HEK293 (cell line): ENCODE measurements around the gene DCAF6.

Source experiments
- BCL11A ChIP-seq: fragments of 450-650 bp; formaldehyde crosslinking; IDR thresholded peaks from 2 replicates; pipeline ENCODE4 v1.5.1; 2016; ENCODE audit warnings: low read depth, missing biosample characterization, missing genetic modification characterization
- KLF16 ChIP-seq: fragments of 450-650 bp; formaldehyde crosslinking; IDR thresholded peaks from 2 replicates; pipeline ENCODE4 v1.5.1; 2017; ENCODE audit warnings: missing biosample characterization, missing genetic modification characterization
- ZNF239 ChIP-seq: fragments of 450-650 bp; formaldehyde crosslinking; IDR thresholded peaks from 2 replicates; pipeline ENCODE4 v1.5.1; 2016; ENCODE audit warnings: missing biosample characterization, missing genetic modification characterization
- ZNF292 ChIP-seq: fragments of 450-650 bp; formaldehyde crosslinking; IDR thresholded peaks from 2 replicates; pipeline ENCODE4 v1.5.1; 2016; ENCODE audit warnings: low read depth, missing biosample characterization, missing genetic modification characterization, borderline replicate concordance
- ZNF433 ChIP-seq: fragments of 450-650 bp; formaldehyde crosslinking; IDR thresholded peaks from 2 replicates; pipeline ENCODE4 v1.5.1; 2016; ENCODE audit warnings: missing biosample characterization, missing genetic modification characterization, low read depth
- ZNF510 ChIP-seq: fragments of 450-650 bp; formaldehyde crosslinking; IDR thresholded peaks from 2 replicates; pipeline ENCODE4 v1.5.1; 2018; ENCODE audit warnings: mild to moderate bottlenecking, missing genetic modification characterization, missing biosample characterization; ENCODE audit not compliant: insufficient replicate concordance
- ZNF529 ChIP-seq: fragments of 450-650 bp; formaldehyde crosslinking; IDR thresholded peaks from 2 replicates; pipeline ENCODE4 v1.5.1; 2017; ENCODE audit warnings: missing genetic modification characterization, missing biosample characterization; ENCODE audit not compliant: insufficient replicate concordance
- ZNF558 ChIP-seq: fragments of 450-650 bp; formaldehyde crosslinking; IDR thresholded peaks from 2 replicates; pipeline ENCODE4 v1.5.1; 2016; ENCODE audit warnings: missing biosample characterization, missing genetic modification characterization
- ZNF621 ChIP-seq: fragments of 450-650 bp; formaldehyde crosslinking; IDR thresholded peaks from 2 replicates; pipeline ENCODE4 v1.5.1; 2017; ENCODE audit warnings: missing biosample characterization, missing genetic modification characterization
- ZNF785 ChIP-seq: fragments of 450-650 bp; formaldehyde crosslinking; IDR thresholded peaks from 2 replicates; pipeline ENCODE4 v1.5.1; 2016; ENCODE audit warnings: missing biosample characterization, missing genetic modification characterization
- TF ChIP-seq, protein P1 (sequence below): fragments of 450-650 bp; formaldehyde crosslinking; IDR thresholded peaks from 2 replicates; pipeline ENCODE4 v1.5.1; 2016; ENCODE audit warnings: missing biosample characterization, missing genetic modification characterization
- TF ChIP-seq, protein P2 (sequence below): fragments of 450-650 bp; formaldehyde crosslinking; IDR thresholded peaks from 2 replicates; pipeline ENCODE4 v1.5.1; 2016; ENCODE audit warnings: missing biosample characterization, missing genetic modification characterization
- TF ChIP-seq, protein P3 (sequence below): fragments of 450-650 bp; formaldehyde crosslinking; IDR thresholded peaks from 2 replicates; pipeline ENCODE4 v1.5.1; 2016; ENCODE audit warnings: missing biosample characterization, missing genetic modification characterization

DNA sequence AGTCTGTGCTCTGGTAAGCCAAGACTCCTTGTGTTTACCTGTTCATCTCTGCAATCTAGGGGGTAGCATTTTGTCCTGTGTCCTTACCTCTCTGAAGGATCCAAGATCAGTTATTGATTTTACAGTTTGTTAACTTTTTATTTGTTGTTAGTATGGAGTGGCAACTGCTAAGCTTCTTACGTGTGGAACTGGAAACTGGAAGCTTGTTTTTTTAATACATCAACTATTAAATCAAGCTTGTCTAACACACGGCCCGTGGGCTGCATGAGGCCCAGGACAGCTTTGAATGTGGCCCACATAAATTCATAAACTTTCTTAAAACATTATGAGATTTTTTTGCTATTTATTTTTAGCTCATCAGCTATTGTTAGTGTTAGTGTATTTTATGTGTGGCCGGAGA, 29.6 kb downstream of the DCAF6 start:
- no peak for TF ChIP-seq ZNF292 (tag by site-specific recombination)
- TF ChIP-seq ZNF239 (tag by site-specific recombination) = no peak
- no peak for TF ChIP-seq ZNF558 (tag by site-specific recombination)
- TF ChIP-seq ZNF510 (tag by site-specific recombination) = no peak
- TF ChIP-seq BCL11A = no peak
- TF ChIP-seq, protein P1, sequence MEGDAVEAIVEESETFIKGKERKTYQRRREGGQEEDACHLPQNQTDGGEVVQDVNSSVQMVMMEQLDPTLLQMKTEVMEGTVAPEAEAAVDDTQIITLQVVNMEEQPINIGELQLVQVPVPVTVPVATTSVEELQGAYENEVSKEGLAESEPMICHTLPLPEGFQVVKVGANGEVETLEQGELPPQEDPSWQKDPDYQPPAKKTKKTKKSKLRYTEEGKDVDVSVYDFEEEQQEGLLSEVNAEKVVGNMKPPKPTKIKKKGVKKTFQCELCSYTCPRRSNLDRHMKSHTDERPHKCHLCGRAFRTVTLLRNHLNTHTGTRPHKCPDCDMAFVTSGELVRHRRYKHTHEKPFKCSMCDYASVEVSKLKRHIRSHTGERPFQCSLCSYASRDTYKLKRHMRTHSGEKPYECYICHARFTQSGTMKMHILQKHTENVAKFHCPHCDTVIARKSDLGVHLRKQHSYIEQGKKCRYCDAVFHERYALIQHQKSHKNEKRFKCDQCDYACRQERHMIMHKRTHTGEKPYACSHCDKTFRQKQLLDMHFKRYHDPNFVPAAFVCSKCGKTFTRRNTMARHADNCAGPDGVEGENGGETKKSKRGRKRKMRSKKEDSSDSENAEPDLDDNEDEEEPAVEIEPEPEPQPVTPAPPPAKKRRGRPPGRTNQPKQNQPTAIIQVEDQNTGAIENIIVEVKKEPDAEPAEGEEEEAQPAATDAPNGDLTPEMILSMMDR (tag by site-specific recombination) = no peak
- no peak for TF ChIP-seq KLF16 (tag by site-specific recombination)
- TF ChIP-seq ZNF433 (tag by site-specific recombination) = no peak
- TF ChIP-seq ZNF529 (tag by site-specific recombination) = no peak
- TF ChIP-seq ZNF621 (tag by site-specific recombination) = no peak
- TF ChIP-seq, protein P2, sequence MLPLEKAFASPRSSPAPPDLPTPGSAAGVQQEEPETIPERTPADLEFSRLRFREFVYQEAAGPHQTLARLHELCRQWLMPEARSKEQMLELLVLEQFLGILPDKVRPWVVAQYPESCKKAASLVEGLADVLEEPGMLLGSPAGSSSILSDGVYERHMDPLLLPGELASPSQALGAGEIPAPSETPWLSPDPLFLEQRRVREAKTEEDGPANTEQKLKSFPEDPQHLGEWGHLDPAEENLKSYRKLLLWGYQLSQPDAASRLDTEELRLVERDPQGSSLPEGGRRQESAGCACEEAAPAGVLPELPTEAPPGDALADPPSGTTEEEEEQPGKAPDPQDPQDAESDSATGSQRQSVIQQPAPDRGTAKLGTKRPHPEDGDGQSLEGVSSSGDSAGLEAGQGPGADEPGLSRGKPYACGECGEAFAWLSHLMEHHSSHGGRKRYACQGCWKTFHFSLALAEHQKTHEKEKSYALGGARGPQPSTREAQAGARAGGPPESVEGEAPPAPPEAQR (tag by site-specific recombination) = no peak
- TF ChIP-seq, protein P3, sequence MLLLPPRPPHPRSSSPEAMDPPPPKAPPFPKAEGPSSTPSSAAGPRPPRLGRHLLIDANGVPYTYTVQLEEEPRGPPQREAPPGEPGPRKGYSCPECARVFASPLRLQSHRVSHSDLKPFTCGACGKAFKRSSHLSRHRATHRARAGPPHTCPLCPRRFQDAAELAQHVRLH (tag by site-specific recombination) = no peak
- TF ChIP-seq ZNF785 (tag by site-specific recombination) = no peak
